K562 (cell line): ENCODE data around the gene LSR. TPM values are rescaled to one million over a fixed set of nuclear protein-coding genes. Genes with fewer than 3 reads are reported as not detected.
A peak's percentile ranks its signal among the peaks of the same experiment; 100 is the strongest.

Source experiments
- FOS ChIP-seq: IDR thresholded peaks from 3 replicates; pipeline ENCODE4 v1.6.1; 2011; ENCODE audit not compliant: insufficient read length; ENCODE audit errors: extremely low read depth
- UBTF ChIP-seq, 2 experiments: IDR thresholded peaks; 2 replicates each; pipeline ENCODE4 v1.6.1; 2012; ENCODE audit warnings: improper control_type of control experiment in 2 of 2, low read depth in 2 of 2, low read length in 2 of 2, borderline replicate concordance in 1 of 2
- ZHX1 ChIP-seq: fragments of 150-350 bp; conservative IDR thresholded peaks from 2 replicates; pipeline ENCODE4 v1.6.1; 2014; ENCODE audit warnings: low read length
- ZNF57 ChIP-seq: fragments of 450-650 bp; formaldehyde crosslinking; IDR thresholded peaks from 2 replicates; pipeline ENCODE4 v1.4.0; 2020; ENCODE audit warnings: mild to moderate bottlenecking, moderate library complexity
- polyA plus RNA-seq, 8 experiments: library from polyadenylated mRNA; depleted of rRNA in 4 of 8; stranded (reverse) in 5 of 8; unstranded in 3 of 8; fragments of >200 nt; fragmentation: Nextera tagmentation in 2 of 8; fragmentation: Illumina TruSeq in 1 of 8; extraction: Ambion mirVana in 2 of 8; extraction: Trizol in 1 of 8; gene quantifications; 2 replicates each; pipeline versions ENCODE4 v1.2.1 to v1.2.3, GENCODE V29; 2011 to 2014; ENCODE audit warnings: inconsistent platforms in 1 of 8, missing spikeins in 1 of 8
- total RNA-seq, 7 experiments: library from RNA; depleted of rRNA in 6 of 7; stranded (reverse); fragments of >200 nt in 6 of 7; fragmentation: Illumina TruSeq in 2 of 7; extraction: Trizol in 2 of 7; gene quantifications; 2 replicates each; pipeline versions ENCODE4 v1.2.1 to v1.2.3, GENCODE V29; 2011 to 2021; ENCODE audit warnings: low replicate concordance in 1 of 7

LSR gene
- total and polyA plus RNA-seq, 9 of the 15 experiments (the other 6 are each of a cell fraction or from before 2014, with no cell fraction given): 0.44 to 87.9 (median 28.0) TPM

- TF ChIP-seq ZHX1 (no peak), FOS (no peak), UBTF (IDR thresholded peaks at IDR 0.05; ENCODE audit: borderline replicate concordance in 1 of 2, low read depth in 2 of 2, low read length in 2 of 2) (0 out of 4 replicates have a peak, but pooled peaks of 1 of the 2 experiments have one; percentile 71), ZNF57 (CRISPR knock-in tag) (no peak)
These were observed 47.1 kb downstream of the LSR start (continued) for GRCh38 chr19:35295792-35296462.
